Renal cortical epithelial cell (primary cell): ENCODE measurements around the gene OPCML. TPM values are rescaled to one million over a fixed set of nuclear protein-coding genes. Genes with fewer than 3 reads are reported as not detected.
A peak's percentile ranks its signal among the peaks of the same experiment; 100 is the strongest.

Experiments
- DNase-seq: peaks from one replicate; pipeline ENCODE4 v3.0.0-alpha.2; 2011; ENCODE audit warnings: low read depth
- total RNA-seq: library from RNA; depleted of rRNA; stranded (reverse); fragments of >200 nt; gene quantifications from 2 replicates; pipeline ENCODE4 v1.2.3, GENCODE V29; 2014

Gene OPCML
- total RNA-seq, 1 donor from 2014 or later, result not detected

DNA sequence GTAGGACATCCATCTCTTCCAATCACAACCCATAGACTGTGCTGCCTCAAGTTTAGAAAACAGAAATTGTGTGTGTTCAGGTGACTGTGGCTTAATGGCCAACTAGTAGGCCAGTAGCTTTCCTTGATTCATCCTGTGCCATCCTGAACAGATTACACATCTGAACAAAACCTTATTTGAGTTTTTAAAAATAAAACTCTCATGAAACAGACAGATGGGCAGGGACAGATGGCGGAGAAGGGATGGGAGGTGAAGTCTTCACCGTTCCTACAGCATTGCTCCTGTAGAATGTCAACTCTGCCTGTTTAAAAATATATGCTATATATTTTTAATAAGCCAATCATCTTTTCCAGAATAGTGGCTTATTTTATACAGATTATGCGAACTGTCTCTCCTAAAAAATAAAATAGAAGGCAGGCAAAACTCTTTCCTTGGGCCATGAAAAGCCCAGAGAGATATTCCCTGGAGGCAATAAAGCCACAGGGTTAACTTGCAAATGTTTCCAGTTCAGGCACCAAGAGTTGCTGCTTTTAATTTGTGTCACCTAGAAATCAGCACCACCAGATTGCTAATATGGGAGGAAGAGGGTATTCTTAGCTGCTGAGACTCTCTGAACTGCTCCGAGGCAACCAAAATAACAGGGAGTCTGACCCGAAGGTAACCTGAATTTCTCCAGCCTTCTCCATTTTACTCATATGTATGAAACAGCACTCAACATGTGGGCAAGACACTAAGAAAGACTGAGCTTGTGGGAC lies 861.2 kb downstream of the OPCML start:
- DNase-seq, result no peak

DNA sequence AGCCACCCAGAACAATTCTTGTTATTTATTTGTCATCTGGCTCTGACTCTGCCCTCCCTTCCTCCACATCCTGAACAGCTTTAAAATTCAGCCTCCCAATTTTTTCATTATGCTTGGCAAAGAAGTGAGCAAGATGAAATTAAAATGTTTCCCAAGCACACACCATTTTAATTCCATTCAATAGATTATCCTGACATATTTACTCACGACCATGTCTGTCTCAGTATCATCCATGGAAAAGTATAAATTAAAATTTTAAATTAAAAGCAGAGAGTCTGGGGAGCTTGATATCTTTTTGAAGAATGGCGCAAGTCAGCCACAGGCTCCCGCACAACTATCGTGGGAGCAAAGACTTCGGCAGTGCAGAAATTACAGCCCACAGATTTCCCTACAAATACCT lies 862.4 kb downstream of the OPCML start:
- DNase-seq, result no peak

DNA sequence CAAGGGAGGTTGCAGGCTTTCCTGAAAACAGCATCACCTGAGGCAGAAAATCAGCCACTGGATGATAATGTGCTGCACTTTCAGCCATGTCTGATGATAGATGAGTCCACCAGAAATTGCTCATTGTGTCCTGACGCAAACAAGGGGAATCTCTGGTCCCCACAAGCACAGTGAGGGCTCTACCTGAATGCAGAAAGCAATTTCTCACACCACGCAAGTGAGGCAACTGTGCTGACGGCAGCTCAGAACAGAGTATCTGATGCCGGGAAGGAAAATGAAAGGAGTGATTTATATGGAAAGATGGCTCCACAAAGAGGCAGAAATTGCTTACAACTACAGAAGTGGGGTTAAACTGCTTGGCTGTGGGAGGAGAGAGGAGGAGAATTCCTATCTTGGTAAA lies 867.1 kb downstream of the OPCML start:
- no peak for DNase-seq

DNA sequence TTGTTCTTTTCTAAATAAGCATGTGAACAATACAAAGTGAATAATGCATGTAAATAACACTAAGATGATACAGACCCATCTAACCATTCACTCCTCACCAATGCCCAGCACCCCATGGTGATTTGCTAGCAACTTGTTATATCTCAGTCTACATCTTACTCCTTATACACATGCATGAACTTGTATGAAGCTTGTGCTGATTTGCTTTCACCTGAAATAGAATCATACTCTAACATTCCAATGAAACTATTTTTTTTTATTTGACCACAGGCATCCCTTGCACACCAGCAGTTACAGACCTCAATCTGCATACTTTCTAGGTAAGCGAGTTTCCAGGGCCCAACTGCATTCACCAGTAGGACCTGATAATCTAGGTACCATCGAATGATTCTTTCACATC lies 873.6 kb downstream of the OPCML start:
- no peak for DNase-seq

DNA sequence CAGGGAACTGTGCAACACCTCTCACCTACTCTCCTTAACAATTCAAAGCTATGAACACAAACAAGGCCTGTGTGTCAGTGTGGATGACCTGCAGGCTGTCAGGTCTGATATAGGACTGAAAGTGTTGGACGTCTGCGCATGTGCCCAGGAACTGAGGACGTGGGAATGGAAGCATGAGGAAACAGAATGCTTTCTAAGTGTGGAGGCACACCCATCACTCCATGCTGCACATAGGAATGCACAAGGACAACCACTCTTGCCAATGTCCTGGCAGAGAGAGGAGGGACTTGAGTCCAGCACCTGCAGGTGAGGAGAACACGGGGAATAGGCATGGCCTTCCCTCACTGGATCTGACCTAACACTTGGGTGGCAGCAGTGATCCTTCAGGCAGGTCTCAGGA lies 874.3 kb downstream of the OPCML start:
- no peak for DNase-seq

DNA sequence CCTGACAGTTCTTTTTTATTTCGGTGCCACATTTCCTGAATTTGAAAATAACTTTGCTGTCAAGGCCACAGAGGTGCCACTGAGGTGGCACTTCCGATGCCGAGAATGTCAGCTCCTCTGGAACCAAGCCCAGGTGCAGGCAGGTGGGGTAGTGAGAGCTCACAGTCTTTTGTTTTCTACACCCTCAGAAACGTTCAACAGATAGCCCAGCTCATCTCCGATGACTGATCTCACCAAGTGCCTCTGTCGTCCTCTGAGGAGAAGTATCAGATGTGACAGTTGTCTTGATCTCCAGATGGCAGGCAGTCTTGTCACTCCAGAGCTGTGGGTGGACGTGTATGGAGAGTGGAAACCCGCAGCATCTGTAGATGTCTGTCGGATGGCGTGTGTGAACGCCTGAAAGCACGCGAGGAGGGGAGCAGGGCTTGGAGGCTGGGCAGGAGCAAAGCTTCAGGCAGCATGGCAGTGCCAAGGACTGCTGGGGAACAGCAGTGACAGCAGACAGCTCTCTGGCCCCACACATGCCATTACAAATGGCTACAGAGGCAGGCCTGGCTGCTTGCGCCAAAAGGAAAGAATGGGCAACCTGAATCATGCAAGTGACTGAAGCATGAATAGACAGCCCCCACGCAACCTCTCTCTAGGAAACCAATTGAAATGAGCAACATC lies 877.0 kb downstream of the OPCML start:
- no peak for DNase-seq

DNA sequence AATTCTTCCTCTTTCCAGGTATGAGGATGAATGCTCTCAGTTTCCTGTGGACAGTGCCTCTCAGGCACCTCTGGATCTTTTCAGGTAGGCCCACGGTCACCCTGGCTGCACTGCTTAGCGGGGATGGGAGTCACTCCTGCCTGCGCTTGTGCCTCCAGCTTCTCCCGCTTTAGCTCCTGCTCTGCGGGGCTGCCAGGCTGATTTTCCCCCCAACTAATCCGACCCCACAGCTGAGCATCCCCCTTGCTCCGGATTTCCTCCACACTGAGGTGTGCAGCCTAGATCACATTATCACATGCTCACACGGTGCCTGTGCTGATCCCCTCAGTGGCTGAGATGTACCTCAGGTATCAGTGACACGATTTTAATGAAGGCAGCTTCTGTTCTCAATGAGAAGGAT lies 879.1 kb downstream of the OPCML start:
- DNase-seq, result no peak

DNA sequence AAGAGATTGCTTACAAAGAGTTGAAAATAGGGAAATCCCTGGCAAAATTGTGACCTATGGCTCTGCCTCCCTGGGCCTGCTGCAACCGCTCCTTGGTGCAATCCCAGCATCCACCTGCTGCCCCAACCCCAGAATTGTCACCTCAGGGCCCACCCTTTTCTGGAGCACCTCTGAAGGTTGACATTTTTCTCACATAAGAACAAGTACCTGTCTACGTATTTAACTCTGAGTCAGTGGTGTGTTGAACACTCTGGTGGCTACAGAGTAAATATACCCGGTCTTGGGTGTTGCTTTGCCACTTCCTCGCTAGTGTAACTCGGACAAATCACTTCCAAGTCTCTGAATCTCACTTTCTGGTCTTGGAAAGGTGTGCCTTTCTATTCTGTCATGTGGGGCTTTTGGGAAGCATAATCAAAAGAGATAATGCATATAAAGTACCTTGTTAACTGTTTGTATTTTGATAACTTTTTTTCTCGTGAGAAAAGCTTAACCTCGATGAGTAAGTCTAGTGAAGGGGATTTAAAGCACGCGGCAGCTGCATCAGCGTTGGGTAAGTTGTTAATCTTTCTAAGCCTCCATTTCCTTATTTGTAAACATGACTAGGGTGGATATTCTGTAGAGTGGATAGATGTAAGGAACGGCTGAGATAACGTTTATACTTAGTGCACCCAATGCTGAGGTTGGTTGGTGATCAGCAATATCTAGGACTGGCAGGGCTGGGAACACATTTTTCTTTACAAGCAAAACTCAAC lies 881.2 kb downstream of the OPCML start:
- DNase-seq, result no peak

DNA sequence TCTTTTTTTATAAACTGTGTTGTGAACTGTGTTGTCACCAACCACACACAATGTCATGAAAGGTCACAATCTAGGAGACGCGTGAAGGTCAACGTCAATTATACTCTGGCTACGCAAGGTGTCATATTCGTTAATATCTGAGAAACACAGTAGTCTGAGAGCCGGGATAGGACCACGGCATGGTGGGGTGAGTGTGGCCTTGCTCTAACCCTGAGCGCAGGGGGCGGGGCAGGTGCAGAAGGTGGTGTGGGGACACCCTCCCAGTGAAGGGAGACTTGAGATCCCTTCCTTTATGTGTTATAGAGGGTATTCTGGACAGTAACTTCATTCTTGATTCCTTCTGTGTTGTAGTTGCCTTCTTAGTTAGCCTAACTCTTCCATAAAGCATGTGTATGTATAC lies 883.0 kb downstream of the OPCML start:
- no peak for DNase-seq

DNA sequence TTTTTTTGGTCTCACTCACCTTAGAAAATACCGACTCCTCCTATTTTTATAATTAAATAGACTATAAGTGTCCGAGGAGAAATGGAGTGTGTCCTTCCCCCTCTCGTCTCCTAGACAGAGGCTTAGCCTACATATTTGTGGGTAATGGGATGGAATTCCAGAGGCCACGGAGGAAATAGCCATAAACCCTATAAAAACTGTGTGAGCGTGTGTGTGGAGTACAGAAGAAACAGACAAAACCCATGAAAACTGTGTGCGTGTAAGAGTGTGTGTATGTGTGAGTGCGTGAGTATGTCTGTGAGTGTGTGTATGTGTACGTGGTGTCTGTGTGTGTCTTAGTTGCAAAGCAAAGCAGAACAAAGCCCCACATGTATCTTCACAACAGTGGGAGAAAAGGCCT lies 883.5 kb downstream of the OPCML start:
- no peak for DNase-seq

DNA sequence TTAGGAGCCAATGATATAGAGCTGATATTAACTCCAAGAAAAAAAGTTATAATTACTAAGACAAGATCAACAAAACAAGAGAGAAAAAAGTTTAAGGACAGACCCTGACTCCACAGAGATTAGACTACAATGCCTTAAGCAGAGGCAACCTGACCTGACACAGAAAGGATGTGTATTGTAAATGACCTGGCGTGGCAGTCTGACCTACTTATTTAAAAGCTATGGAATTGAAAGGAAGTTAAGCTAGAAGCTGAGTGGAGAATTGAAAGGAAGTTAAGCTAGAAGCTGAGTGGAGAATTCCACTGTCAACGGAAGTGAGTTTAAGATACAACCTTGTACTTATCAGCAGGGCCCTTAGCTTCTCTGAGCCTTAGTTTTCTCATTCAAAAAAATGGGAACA lies 885.4 kb downstream of the OPCML start:
- no peak for DNase-seq

DNA sequence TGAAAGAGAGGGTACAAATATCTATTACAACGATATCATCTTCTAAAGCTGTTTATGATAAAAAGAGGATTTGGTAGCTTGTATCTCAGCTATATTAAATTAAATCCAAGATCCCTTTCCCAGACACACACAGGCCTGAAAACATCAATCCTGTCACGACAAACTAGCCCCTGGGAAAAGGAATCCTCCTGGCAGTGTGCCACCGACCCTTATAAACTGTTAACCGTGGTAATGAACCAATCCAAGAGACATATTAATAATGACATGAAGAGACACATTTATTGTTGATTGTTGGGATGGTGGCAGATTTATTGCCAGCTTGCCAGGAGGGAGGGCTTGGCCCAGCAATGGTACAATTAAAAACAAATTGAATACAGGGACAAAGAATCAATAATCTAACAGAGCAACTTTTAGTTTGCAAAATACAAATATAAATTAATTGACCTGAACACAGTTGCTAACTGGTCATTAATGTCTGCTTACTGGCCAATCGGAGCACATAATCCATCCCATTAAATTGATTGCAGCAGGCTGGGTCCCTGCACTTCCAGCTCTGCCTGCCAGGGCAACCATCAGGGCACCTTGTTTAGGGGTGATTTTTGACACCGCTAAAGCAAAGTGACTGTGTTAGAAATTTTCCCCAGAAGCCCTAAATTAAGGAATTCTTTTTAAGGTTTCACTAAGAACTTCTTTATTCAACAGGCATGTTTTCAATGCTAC lies 887.6 kb downstream of the OPCML start:
- DNase-seq, result no peak

DNA sequence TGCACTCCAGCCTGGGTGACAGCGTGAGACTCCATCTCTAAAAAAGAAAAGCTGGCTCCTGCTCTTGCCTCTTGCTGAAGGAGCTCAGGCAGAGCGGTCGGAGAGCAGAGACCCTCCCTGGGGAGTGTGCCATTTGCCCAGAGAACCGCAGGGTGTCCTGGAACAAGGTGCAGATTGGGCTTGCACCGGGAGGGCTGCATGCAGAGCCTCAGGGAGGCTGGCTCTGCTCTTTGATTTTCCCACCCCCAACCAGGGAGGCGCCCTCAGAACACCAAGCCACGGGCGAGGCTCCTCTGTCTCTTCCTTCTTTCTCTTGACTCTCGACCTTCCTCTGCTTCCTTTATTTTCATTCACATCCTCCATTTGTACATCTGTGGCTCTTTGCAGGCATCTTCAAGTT lies 889.1 kb downstream of the OPCML start:
- no peak for DNase-seq

DNA sequence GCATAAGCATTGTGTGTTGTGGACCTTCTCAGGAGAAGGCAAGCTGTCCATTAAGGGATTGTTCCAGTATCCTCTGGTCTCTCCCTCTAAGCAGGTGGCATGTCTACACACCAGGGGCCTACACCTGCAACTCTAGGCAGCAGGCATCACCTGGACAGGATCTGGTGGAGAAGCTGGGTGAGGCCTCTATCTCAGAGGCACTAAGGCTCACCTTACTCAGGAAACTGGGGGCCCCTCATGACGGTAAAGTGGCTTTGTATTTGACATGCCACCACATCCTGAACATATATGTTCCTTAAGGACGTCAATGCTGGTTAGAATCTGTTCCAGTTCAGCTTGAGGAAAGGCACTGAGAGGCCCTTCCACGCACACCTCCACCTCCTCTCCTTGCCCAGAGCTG lies 891.3 kb downstream of the OPCML start:
- no peak for DNase-seq

DNA sequence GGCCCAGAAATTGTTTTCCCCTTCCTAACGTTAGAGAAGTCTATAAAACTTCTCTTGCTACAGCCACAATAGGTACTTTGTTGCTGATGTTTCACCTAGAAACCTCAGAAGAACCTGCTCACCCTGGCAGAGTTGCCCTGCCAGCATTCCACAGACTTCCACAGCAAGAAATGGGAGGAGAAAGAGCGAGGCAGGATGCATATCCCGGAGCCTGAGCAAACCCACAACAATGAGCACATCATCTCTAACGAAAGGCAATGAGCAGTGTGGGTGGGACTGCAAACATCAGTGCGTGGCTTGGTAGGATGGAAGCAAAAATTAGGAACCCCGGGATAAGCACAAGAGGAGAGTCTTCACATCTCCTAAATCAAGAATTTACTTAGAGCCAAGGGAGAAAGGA lies 892.3 kb downstream of the OPCML start:
- no peak for DNase-seq

DNA sequence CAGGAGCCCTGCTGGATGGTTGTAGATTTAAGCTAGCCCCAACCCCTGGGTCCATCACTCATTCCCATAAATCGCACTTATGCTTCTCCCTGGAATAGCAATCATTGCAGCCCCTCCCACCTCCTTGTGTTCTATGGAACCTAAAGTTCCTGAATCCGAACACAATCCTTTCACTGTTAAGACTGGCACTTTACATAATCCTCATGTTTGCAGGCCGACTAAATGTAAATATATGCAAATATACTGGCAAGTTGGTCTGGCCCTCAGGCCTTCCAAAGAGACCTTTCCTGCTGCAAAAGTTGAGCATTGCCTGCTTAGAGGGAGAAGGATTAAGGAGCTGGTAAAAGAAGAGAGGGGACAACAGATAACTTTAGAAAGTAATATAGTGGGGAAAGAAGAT lies 892.9 kb downstream of the OPCML start:
- DNase-seq, result no peak

DNA sequence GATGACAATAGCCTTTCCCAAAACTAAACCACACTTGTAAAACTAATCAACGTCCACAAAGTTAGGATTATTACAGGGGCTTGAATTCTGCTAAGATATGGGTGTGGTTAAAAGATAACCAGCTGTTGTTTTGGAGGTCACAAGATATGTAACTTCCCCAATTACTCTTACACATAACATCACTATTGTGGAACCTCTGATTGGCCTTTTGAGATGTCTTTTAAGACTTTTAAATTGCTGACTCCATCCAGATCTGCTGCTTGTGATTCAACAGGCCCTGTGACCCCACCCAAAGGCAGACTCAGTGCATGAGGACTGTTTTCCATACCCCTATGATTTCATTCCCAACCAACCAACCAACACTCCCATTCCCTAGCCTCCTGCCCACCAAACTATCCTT lies 893.9 kb downstream of the OPCML start:
- no peak for DNase-seq

DNA sequence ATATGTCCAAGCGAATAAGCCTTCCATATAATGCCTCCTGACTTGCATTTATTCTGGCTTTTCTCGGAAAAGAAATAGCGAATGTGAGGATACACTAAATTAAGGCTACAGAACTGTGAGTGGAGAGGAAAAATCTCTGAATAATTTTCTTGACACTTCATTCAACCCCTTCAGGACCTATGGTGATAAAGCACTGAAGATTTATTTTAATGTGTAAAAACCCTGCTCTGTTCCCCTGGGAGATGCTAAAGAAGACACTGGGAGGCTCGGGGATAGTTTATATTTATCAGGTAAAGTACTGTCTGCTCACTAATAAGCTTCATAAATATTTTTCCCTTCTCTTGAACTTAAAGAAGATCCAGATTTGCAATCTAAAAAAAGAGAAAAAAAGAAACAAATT lies 895.8 kb downstream of the OPCML start:
- DNase-seq, result no peak

DNA sequence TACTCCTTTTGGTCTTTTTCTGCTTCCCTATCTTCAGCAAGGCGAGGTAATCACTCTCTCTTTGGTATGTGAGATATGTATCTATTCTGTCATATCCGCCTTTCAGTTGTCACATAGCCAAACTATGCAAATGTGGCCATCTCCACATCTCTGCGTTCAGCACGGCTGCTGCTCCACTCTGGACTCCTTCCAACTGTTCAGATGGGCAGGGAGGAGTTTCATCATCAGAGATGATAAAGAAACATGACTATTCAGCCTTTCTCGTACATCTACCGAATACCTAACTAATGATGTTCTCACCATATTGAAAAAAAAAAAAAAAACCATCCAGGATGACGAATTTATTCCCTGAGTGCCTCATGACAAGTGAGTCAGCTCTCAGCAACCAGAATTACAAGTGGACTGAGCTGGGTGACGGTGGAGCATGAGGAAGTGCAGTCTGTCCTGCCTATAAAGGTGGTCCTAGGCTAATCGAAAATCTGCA lies 899.6 kb downstream of the OPCML start:
- peak; percentile 79 for DNase-seq

DNA sequence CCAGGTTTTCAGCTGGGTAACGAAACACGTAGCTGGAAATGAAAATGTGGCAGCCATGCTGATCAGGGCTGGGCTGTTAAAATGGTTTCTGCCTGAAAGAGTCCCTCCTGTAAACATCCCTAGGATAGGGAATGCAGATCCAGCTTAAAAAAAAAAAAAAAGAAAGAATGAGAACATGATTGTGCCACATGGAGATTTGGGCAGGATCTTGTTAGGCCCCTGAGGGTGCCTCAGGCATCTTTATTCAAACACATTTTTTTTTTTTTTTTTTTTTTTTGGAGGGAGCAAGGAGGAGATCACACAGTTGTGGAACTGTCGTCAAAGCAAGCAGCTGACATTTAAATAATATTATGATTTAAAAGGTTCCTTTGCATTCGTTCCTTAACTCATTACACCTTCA lies 900.3 kb downstream of the OPCML start:
- DNase-seq, result no peak

DNA sequence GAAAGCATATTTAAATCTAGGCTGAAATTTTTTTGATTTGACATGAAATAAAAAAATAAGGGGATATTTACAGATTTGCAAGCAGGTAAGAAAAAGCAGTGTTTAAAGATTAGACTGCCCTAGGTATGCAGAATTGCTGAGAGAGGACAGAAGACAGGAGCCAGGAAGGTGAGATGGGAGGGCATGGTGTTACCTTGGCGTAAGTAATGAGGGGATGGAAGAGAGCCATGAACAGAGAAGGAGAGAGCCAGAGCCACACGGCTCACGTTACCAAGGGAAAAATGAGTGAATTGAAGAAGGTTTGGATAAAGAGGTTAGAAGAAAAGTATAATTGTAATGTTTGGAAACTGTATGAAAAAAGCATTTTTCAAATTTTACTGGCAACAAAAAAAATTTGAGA lies 904.3 kb downstream of the OPCML start:
- no peak for DNase-seq

DNA sequence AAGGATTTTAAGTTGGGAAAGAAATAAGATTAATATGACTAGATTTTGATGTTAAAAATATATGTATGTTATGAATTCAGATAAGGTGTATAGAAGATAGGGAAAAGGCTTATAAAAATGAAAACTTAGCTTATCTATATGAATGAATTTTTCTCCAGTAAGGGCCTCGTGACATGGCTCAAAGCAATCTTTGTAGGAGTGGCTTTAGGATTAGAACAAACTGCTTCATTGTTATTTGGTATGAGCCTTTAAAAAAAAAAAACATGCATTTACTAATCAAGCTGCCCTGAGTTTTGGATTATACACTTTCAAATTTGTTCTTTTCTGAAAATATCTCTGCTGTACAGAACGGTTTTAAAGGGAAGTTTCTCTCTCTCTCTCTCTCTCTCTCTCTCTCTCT lies 905.9 kb downstream of the OPCML start:
- no peak for DNase-seq
